ENCODE results near the gene TMEM86B. TPM values are rescaled to one million over a fixed set of nuclear protein-coding genes. Genes with fewer than 3 reads are reported as not detected.

The TMEM86B gene
- total RNA-seq, 1 donor from 2014 or later, result 0.53 TPM

- DNase-seq (ENCODE audit: low read depth) (no peak), FAIRE-seq (no peak)
- no peak for TF ChIP-seq CTCF (IDR thresholded peaks at IDR 0.05; ENCODE audit: insufficient read depth, low read length, severe bottlenecking)
- no peaks in the 10 kb centered on the region for H3K27me3 ChIP-seq (ENCODE audit: control insufficient read depth, insufficient read depth, low read length)
- peaks cover 19% of the 10 kb centered on the region for H3K36me3 ChIP-seq (ENCODE audit: control insufficient read depth, insufficient read depth, low read length)
- H3K4me3 ChIP-seq (ENCODE audit: low read depth, low read length), result no peak overlapping the region
These were observed 3.1 kb upstream of the TMEM86B start for GRCh38 chr19:55231391-55232285.

- no peak for FAIRE-seq
These were observed 2.2 kb upstream of the TMEM86B start for GRCh38 chr19:55230780-55231179.

GRCh38 chr19:55230329-55230728 is 1.8 kb upstream of the TMEM86B start:
- no peak for DNase-seq (ENCODE audit: low read depth)
- Histone ChIP-seq H3K4me3 (ENCODE audit: low read depth, low read length) (no peak overlapping the region), H3K36me3 (ENCODE audit: control insufficient read depth, insufficient read depth, low read length) (peaks cover 18% of the 10 kb centered on the region), H3K27me3 (ENCODE audit: control insufficient read depth, insufficient read depth, low read length) (no peaks in the 10 kb centered on the region)
- TF ChIP-seq CTCF (IDR thresholded peaks at IDR 0.05; ENCODE audit: insufficient read depth, low read length, severe bottlenecking), result no peak
- FAIRE-seq, result no peak

More at GRCh38 chr19:55230780-55231179, 2.2 kb upstream of the TMEM86B start:
- no peak for TF ChIP-seq CTCF (IDR thresholded peaks at IDR 0.05; ENCODE audit: insufficient read depth, low read length, severe bottlenecking)
- Histone ChIP-seq H3K27me3 (ENCODE audit: control insufficient read depth, insufficient read depth, low read length) (no peaks in the 10 kb centered on the region), H3K4me3 (ENCODE audit: low read depth, low read length) (no peak overlapping the region), H3K36me3 (ENCODE audit: control insufficient read depth, insufficient read depth, low read length) (peaks cover 18% of the 10 kb centered on the region)
- DNase-seq (ENCODE audit: low read depth), result no peak

DNA sequence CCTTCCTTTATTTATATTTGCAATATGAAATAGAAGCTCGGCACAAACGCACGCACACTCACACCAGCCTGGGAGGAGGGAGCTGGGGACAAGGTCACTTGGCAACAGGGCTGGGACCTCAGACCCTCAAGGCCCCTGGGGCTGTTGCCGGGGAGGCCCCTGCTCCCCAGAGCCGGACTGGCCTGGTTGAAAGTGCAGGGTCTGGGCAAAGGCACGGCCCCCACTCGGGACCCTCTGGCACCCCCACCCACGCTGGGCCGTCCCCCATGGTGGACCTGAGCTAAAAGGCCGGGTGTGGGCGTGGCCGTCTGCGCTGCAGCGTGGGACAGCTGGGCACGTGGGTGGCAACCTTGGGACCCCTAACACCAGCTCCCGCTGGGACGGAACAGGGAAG is 1.2 kb upstream of the TMEM86B start:
- no peak overlapping the region for H3K4me3 ChIP-seq (ENCODE audit: low read depth, low read length)
- H3K27me3 ChIP-seq (ENCODE audit: control insufficient read depth, insufficient read depth, low read length), result no peaks in the 10 kb centered on the region
- FAIRE-seq, result no peak
- TF ChIP-seq CTCF (IDR thresholded peaks at IDR 0.05; ENCODE audit: insufficient read depth, low read length, severe bottlenecking), result no peak
- no peak for DNase-seq (ENCODE audit: low read depth)
- H3K36me3 ChIP-seq (ENCODE audit: control insufficient read depth, insufficient read depth, low read length), result peaks cover 18% of the 10 kb centered on the region

DNA sequence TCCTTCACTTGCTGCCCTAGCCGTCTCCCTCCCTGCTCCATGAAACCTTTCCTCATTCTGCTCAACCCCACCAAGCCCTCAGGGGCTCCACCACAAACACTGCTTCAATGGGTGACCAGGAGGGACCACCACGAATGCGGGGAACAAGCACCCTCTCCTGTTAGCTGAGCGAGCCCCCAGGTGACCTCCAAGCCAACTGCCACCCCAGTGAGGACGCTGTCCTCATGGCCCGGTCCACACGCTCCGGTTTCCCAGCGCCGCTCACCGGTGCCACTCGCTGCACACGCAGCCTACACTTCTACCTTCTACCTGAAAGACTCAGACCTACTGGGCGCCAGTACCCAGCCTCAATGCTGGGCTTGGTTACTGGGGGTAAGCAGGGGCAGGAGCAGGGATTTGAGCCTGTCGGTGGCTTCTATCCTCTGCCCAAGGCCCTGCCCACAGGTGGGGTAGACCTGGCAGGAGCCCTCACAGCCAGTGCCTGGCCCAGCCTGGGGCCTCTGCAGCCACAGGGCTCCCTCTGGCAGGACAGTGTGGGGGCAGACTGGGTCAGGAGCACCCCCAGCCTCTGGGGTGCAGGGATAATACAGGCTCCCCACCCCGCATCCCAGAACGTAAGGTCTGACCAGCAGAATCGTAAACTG is 704 bp upstream of the TMEM86B start:
- Histone ChIP-seq H3K27me3 (ENCODE audit: control insufficient read depth, insufficient read depth, low read length) (no peaks in the 10 kb centered on the region), H3K36me3 (ENCODE audit: control insufficient read depth, insufficient read depth, low read length) (peaks cover 15% of the 10 kb centered on the region), H3K4me3 (ENCODE audit: low read depth, low read length) (no peak overlapping the region)
- no peak for FAIRE-seq
- no peak for DNase-seq (ENCODE audit: low read depth)
- no peak for TF ChIP-seq CTCF (IDR thresholded peaks at IDR 0.05; ENCODE audit: insufficient read depth, low read length, severe bottlenecking)
